ENCODE measurements around the gene NISCH. TPM values are rescaled to one million over a fixed set of nuclear protein-coding genes. Genes with fewer than 3 reads are reported as not detected.

Gene NISCH
- total and polyA plus RNA-seq, 2 experiments from 2014 or later = 58.9 to 74.5 TPM

GRCh38 chr3:52493232-52494017 is 38.0 kb downstream of the NISCH start:
- no peaks in the 10 kb centered on the region for H3K36me3 ChIP-seq (replicated peaks; ENCODE audit: insufficient read depth, low read depth)
- WGBS (ENCODE audit: low lambda C conversion rate, missing lambda C conversion rate) = 91% methylated on average over 7 of the region's 7 CpGs
- TF ChIP-seq EZH2phosphoT487 (IDR thresholded peaks at IDR 0.05; ENCODE audit: low read depth, severe bottlenecking, unreplicated experiment) (no peak), EZH2 (IDR thresholded peaks at IDR 0.05; ENCODE audit: borderline replicate concordance) (no peak), CTCF (IDR thresholded peaks at IDR 0.05; ENCODE audit: poor library complexity) (no peak)
- H3K4me2 ChIP-seq = no peak overlapping the region
- H3K4me1 ChIP-seq (ENCODE audit: insufficient read depth) = no peaks in the 10 kb centered on the region
- H3K27ac ChIP-seq = no peak overlapping the region
- no peaks in the 10 kb centered on the region for H3K9me3 ChIP-seq (ENCODE audit: low read depth)
- H2AFZ ChIP-seq = no peak overlapping the region
- H4K20me1 ChIP-seq (ENCODE audit: insufficient read depth, poor library complexity, severe bottlenecking) = no peaks in the 10 kb centered on the region
- no peaks in the 10 kb centered on the region for H3K9me2 ChIP-seq (replicated peaks; ENCODE audit: insufficient read depth)
- no peaks in the 10 kb centered on the region for H3K27me3 ChIP-seq
- no peaks in the 10 kb centered on the region for H3K79me2 ChIP-seq
- no peak overlapping the region for H3K4me3 ChIP-seq
- DNase-seq (ENCODE audit: low spot score) = no peak

GRCh38 chr3:52494445-52494844 is 39.0 kb downstream of the NISCH start:
- no peak for DNase-seq (ENCODE audit: low spot score)
- H3K4me2 ChIP-seq = no peak overlapping the region
- WGBS (ENCODE audit: low lambda C conversion rate, missing lambda C conversion rate) = 86% methylated on average over 6 of the region's 7 CpGs
- H2AFZ ChIP-seq = no peak overlapping the region
- no peaks in the 10 kb centered on the region for H4K20me1 ChIP-seq (ENCODE audit: insufficient read depth, poor library complexity, severe bottlenecking)
- H3K9me2 ChIP-seq (replicated peaks; ENCODE audit: insufficient read depth) = no peaks in the 10 kb centered on the region
- H3K4me3 ChIP-seq = no peak overlapping the region
- TF ChIP-seq CTCF (IDR thresholded peaks at IDR 0.05; ENCODE audit: poor library complexity) (no peak), EZH2 (IDR thresholded peaks at IDR 0.05; ENCODE audit: borderline replicate concordance) (no peak), EZH2phosphoT487 (IDR thresholded peaks at IDR 0.05; ENCODE audit: low read depth, severe bottlenecking, unreplicated experiment) (no peak)
- H3K79me2 ChIP-seq = no peaks in the 10 kb centered on the region
- H3K27me3 ChIP-seq = no peaks in the 10 kb centered on the region
- no peaks in the 10 kb centered on the region for H3K9me3 ChIP-seq (ENCODE audit: low read depth)
- H3K4me1 ChIP-seq (ENCODE audit: insufficient read depth) = no peaks in the 10 kb centered on the region
- H3K27ac ChIP-seq = no peak overlapping the region
- no peaks in the 10 kb centered on the region for H3K36me3 ChIP-seq (replicated peaks; ENCODE audit: insufficient read depth, low read depth)

- no peaks in the 10 kb centered on the region for H3K4me1 ChIP-seq (ENCODE audit: insufficient read depth)
- H2AFZ ChIP-seq = no peak within 1 kb of the TSS
- WGBS (ENCODE audit: low lambda C conversion rate, missing lambda C conversion rate) = 91% methylated on average over 24 of the region's 25 CpGs
- no peak within 1 kb of the TSS for H3K4me3 ChIP-seq
- no peak within 1 kb of the TSS for H3K27ac ChIP-seq
- DNase-seq (ENCODE audit: low spot score) = no peak
- no peak for TF ChIP-seq EZH2phosphoT487 (IDR thresholded peaks at IDR 0.05; ENCODE audit: low read depth, severe bottlenecking, unreplicated experiment)
- no peaks in the 10 kb centered on the region for H3K27me3 ChIP-seq
- no peaks in the 10 kb centered on the region for H3K9me2 ChIP-seq (replicated peaks; ENCODE audit: insufficient read depth)
- H3K79me2 ChIP-seq = no peaks in the 10 kb centered on the region
- H3K9me3 ChIP-seq (ENCODE audit: low read depth) = no peaks in the 10 kb centered on the region
- H3K36me3 ChIP-seq (replicated peaks; ENCODE audit: insufficient read depth, low read depth) = no peaks in the 10 kb centered on the region
- H3K4me2 ChIP-seq = no peak within 1 kb of the TSS
- H4K20me1 ChIP-seq (ENCODE audit: insufficient read depth, poor library complexity, severe bottlenecking) = no peaks in the 10 kb centered on the region
Observed at GRCh38 chr3:52494886-52495495, 39.6 kb downstream of the NISCH start, which contains the start of gene STAB1. STAB1 (plus strand) TSS chr3:52495338; CDS start chr3:52495414, 76 bp downstream.
